Middle frontal gyrus (tissue), 1 donor: ENCODE data around the gene ZC3H18.
"Not testable (repeated sequence)": the region's sequence is repeated elsewhere in the genome, so short reads cannot be mapped to it uniquely, and the experiment has no call there.

Experiments used
- DNase-seq: peaks from one replicate; pipeline ENCODE4 v3.0.0-alpha.2; 2015; ENCODE audit warnings: low spot score; ENCODE audit errors: extremely low spot score

Gene ZC3H18

DNA sequence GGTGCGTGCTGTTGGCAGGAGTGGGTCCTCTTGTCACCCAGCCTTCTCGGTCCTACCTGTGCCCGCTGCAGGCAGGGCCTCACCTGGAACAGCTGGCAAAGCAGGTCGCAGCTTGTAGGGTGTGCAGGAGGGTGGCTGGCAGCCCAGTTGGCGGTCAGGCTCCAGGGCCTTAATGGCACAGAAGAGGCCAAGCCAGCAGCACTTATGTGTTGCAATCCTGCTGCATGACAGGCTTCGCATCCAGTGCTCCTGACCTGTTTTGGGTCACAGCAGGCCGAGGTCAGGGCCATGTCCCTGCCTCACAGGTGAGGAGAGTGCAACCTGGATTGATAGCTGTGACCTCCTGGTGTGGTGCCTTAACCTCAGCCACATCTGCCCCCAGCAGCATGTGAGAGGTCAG, 31.9 kb downstream of the ZC3H18 start:
- DNase-seq = no peak

DNA sequence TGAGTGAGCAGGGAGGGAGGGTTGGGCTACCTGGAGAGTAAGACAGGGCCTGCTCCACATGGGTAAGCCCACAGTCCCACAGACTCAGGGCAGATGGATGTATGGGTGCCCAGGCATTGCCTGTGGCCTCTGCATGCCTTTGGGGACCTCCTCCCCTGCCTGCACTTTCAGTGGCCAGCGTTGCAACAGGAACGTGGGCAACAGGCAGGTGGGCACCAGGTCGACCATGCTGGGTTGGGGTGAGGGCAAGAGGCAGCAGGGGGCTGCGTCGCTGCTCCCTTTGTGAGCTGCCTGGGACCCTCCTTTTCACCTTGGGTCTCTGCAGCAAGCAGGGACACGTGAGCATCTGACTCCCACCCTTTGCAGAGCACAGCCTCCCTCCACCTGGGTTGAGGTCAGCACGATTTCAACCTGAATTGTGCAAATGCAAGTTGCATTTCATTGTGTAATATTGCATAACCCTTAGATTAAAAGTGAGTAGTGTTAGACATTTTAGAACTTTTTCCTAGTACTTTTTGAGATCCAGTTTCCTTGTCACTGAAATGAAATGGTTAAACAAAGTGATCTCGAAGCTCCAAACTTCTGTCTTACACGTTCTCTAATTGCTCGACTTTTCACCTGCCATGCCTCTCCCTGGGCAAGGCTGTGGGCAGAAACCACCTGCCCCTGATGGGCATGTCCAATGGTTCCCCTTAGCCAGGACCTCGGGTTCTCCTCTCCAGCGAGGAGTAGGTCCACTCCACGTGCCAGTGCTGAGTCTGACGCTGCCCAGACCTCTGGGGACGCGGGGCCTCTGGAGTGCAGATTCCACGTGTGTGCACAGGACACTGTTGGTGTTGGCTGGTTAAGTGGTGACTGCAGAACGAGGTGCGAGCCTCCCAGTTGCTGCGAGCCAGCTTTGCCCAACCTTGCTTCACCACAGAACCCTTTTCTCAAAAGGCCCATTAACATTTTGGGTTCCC, 35.3 kb downstream of the ZC3H18 start:
- no peak for DNase-seq

- no peak for DNase-seq
Measured at GRCh38 chr16:88606148-88606757, 36.0 kb downstream of the ZC3H18 start.

GRCh38 chr16:88608076-88608475, 37.9 kb downstream of the ZC3H18 start:
- DNase-seq = no peak

DNA sequence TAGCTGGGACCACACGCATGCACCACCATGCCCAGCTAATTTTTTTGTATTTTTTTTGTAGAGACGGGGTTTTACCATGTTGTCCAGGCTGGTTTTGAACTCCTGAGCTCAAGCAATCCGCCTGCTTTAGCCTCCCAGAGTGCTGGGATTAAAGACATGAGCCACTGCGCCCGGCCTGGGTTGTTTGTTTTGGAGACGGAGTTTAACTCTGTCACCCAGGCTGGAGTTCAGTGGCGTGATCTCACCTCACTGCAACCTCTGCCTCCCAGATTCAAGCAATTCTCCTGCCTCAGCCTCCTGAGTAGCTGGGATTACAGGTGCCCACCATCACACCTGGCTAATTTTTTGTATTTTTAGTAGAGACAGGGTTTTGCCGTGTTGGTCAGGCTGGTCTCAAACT, 39.2 kb downstream of the ZC3H18 start:
- DNase-seq = not testable (repeated sequence)

DNA sequence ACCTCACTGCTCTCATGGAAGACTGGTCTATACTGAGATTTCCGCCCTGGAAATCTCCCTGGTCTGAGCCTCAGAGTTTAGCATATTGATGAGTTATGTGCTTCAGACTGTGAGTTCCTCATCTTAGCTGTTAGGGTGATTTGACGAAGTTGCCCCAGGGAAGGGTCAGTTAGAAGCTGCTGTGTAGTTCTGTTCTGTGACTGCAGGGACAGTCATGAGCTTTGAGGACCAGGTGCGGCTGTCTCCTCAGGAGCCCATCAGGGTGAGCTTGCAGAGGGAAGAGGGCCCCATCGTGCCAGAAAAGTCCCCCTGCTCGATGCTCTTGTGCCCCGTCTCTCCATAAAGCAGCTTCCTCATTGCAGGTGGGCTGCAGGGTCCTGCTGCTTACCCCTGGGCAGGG, 39.9 kb downstream of the ZC3H18 start:
- DNase-seq = no peak

DNA sequence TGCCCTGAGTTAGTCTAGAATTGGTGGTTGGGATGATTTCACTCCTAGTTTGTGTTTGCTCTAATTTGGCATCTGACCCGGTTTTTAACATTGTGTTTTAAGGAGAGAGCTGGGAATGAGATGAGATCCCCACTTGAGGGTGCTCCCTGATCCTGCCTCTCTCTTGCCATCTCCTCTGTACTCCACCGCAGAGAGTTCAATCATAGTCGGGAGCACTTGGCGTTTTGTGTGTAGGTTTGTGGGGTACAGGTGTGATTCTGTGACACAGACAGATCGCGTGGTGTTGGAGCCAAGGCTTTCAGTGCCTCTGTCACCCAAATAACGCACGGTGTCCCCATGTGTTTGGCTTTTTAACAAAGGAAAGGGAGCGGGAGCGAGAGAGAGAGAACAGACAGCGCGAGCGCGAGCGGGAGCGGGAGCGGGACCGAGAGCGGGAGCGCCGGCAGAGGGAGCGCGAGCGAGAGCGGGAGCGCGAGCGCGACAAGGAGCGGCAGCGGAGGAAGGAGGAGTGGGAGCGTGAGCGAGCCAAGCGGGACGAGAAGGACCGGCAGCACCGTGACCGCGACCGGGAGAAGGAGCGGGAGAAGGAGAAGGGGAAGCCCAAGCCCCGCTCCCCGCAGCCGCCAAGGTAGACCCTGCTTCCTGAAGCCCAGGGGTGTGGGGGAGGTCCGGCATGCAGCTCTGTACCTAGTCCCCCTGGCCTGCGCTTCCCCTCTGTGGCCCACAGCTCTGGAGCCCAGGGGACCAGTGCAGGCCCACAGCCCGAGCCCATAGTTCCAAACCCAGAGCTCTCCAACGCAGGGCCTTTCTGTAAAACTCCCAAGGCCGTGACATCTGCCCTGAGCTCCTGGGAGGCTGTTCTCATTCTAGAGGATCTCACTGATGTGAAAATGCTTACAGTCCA, 41.0 kb downstream of the ZC3H18 start:
- DNase-seq = no peak

DNA sequence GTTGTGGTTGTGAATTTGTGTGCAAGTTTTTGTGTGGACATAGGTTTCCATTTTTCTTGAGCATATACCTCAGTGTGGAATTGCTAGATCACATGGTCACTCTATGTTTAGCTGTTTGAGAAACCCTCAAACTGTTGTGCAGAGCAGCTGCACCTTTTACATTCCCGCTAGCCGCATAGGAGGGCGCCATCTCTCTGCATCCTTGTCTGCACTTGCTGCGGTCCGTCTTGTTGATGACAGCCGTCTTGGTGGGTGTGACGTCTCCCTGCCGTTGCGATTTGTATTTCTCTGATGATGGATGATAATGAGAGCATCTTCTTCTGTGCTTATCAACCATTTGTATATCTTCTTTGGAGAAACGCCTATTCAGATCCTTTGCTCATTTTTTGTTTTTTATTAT, 43.1 kb downstream of the ZC3H18 start:
- DNase-seq = no peak

DNA sequence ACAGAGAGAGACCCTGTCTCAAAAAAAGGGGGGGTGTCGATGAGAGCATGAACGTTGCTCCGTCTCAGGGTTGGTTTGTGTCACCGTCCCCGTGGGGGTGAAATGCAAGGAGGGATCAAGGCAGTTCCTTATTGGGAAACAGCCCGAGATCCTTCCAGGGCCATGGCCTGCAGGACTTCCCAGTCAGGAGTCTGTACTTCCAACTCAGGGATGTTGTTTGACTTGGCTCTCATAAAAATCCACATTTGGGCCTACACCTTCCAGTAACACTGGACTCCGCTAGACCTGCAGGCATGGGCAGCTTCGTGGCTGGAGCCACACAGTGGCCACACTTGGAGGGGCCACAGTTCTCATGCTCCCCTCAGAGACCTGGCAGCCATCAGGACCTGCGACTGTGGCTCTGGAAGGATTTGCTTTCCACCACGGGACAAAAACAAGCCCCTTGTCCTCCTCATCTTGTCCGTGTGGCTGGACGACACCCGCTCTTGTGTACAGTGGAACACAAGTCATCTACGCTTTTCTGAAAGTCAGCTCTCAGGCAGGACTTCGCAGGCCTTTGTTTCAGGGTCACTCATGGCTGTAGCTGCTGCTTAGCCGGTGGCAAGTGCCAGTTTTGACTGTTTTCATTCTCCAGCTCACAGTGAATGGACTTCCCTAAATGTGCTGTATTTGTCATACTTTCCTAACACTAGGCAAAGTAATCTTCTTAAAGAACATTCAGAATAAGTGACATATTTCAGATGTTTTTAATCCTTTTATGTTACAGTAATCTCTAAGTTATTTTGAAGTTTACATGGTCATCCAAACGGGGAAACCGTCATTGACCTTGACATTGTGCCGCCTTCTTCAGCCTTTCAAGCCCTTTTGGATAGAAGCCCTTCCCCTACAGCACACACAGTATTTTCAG, 44.0 kb downstream of the ZC3H18 start:
- no peak for DNase-seq

GRCh38 chr16:88614818-88615580, 44.8 kb downstream of the ZC3H18 start:
- no peak for DNase-seq

DNA sequence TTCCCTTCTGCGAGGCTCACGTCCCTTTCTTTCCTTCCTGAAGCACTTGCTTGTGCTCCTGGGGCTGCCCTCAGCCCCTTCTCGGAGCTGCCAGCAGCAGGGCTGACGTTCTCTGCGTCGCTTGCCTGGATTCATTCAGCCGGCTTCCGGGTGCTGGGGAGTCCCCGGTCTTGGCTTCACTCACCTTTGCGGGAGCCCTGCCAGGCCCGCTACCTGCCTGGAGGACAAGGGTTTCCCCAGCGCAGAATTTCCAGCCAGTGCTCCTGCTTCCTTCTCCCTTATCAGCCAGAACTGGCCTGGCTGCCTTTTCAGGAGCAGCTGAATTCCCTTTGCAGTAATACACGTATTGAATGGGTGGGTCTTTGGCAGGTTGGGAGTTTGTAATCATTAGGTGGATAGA, 46.1 kb downstream of the ZC3H18 start:
- no peak for DNase-seq

- no peak for DNase-seq
Measured at GRCh38 chr16:88616736-88617135, 46.5 kb downstream of the ZC3H18 start.

DNA sequence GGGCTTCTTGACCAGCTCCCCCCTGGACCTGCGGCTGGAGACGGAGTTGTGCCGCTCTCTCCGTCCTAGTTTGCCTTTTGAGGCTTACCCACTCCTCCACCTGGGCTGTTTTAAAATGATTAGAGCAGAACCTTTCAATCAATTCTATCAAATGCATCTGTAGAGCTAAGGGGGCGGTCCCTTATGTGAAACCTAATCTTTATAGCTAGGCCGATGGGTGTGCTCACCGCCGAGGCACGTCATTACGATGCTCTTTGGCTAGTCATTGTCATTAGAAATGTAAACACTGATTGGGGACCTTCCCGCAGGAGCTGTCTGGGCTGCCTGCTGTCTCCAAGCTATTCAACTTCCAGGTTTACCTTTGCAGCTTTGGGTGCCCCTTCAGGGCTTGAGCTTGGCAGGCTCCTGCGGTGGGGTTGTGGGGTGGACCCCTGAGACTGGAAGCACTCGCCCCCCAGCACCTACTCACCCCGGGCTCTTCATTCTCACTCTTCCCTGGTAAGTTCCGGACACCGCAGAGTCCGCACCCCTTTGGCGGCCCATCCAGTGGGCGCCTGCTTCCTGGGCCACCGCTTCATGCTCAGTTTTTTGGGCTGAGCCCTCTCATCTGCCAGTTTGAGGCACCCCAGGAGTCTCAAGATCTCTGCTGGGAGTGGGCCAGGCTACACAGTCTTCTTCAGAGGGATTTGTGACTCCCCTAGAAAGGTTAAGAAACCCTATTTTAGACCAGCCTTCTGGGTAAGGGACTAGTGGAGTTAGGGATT, 47.2 kb downstream of the ZC3H18 start:
- no peak for DNase-seq

GRCh38 chr16:88618182-88618955, 48.2 kb downstream of the ZC3H18 start:
- DNase-seq = no peak

DNA sequence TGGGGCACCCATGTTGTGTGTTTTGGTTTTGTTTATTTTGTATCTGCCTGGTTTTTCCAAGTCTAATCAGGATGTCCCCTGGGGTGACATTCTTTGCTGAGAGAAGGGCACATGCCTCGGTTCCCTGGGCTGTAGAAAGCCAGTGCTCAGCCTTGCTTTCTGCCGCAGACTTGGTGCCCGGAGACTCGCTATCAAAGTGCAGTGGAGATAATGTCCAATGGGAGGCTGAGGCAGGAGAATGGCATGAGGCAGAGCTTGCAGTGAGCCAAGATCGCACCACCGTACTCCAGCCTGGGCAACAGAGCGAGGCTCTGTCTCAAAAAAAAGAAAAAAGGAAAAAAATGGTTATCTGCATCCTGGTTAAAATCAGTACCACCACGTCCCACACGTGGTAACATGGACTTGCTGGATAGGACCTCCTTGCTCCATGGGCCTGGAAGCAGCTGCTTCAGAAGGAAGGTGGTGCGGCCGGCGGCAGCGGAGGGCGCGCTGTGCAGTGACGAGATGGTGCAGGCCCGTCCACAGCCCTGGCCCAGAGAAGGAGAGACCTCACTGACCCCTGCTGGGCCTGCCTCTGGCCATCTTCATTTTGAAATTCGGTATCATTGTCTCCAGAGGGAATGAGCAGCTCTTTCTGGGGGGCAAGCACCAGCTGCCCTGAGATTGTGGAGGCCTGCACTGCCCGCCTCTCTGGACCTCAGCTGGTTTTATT, 48.9 kb downstream of the ZC3H18 start:
- no peak for DNase-seq

DNA sequence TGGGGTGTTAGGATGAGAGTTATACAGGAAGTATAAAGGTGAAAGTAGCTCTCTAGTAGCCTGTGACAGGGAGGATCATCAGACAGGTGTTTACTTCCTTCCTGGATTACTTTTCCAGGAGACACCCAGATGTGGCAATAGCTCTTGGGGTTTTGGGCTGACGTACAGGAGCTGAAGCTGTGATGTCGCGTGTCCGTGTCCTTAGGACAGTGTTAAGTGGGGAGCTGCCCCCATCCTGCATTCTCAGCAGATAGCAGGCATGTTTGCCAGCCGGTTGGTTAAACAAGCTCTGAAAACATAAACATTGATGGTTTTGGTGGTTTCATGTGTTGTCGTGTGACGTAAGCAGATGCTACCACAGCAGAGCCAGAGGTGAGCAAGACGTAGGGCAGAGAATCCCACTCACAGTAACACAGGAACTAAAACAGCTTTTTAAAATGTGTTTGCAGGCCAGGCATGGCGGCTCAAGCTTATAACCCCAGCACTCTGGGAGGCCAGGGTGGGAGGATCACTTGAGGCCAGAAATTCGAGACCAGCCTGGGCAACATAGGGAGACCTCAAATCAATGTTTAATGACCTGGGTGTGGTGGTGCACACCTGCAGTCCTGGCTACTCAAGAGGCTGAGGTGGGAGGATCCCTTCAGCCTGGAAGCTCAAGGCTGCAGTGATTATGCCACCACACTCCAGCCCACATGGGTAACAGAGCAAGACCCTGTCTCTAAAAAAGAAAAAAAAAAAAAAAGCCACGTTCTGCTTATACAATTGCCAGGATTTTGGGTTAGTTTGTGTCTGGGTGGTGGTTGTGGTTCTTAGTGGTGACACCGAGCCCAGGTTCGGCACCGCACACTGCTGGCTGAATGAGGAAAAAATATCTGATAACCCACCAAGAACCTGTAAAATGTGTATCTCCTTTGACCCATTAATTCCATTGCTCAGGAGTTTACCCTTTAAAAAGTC, 49.9 kb downstream of the ZC3H18 start:
- DNase-seq = no peak

DNA sequence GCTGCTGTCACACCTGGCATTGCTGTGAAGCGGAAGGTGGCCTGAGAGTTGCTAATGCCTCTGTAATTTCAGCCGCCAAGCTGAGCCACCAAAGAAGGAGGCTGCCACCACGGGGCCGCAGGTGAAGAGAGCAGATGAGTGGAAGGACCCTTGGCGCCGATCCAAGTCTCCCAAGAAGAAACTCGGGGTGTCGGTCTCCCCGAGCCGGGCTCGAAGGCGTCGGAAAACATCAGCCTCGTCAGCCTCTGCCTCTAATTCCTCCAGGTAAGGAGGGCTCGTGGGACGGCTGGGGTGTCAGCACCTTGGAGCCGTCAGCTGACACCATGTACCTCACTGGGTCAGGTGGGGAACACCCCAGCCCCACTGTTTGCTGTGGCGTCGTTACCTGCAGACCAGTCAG, 51.9 kb downstream of the ZC3H18 start:
- no peak for DNase-seq
